GM06990 (cell line): ENCODE measurements around the gene RALGPS2.

Experiments used
- DNase-seq: peaks from one replicate; pipeline ENCODE4 v3.0.0-alpha.2; 2011; ENCODE audit not compliant: insufficient read length; ENCODE audit errors: extremely low read depth
- H3K27me3 ChIP-seq: replicated peaks from 2 replicates; pipeline ENCODE4 v1.6.0; 2011; ENCODE audit warnings: low read length; ENCODE audit not compliant: control insufficient read depth, insufficient read depth
- H3K36me3 ChIP-seq: 2 replicates; pipeline ENCODE4 v1.5.1; 2011; ENCODE audit warnings: low read length; ENCODE audit not compliant: control insufficient read depth, insufficient read depth
- H3K4me3 ChIP-seq: replicated peaks from 2 replicates; pipeline ENCODE4 v1.5.1; 2011; ENCODE audit warnings: low read depth, mild to moderate bottlenecking, control low read depth, low read length
- CTCF ChIP-seq: IDR thresholded peaks from 2 replicates; pipeline ENCODE4 v1.5.1; 2011; ENCODE audit warnings: low read length, control low read depth, mild to moderate bottlenecking, inconsistent platforms; ENCODE audit not compliant: insufficient read depth, poor library complexity, severe bottlenecking

RALGPS2 gene

GRCh38 chr1:178942285-178943198 lies 217.5 kb downstream of the RALGPS2 start:
- Histone ChIP-seq H3K36me3 (no peaks in the 10 kb centered on the region), H3K27me3 (no peaks in the 10 kb centered on the region; the same call in 1 of the 2 replicates), H3K4me3 (no peak overlapping the region)
- no peak for DNase-seq
- TF ChIP-seq CTCF: no peak

GRCh38 chr1:178944729-178945128 lies 219.7 kb downstream of the RALGPS2 start:
- no peak overlapping the region for H3K4me3 ChIP-seq
- no peak for TF ChIP-seq CTCF
- H3K27me3 ChIP-seq: no peaks in the 10 kb centered on the region; the same call in 1 of the 2 replicates
- DNase-seq: no peak
- H3K36me3 ChIP-seq: no peaks in the 10 kb centered on the region

- no peak overlapping the region for H3K4me3 ChIP-seq
- DNase-seq: no peak
- H3K36me3 ChIP-seq: no peaks in the 10 kb centered on the region
- H3K27me3 ChIP-seq: no peaks in the 10 kb centered on the region
- TF ChIP-seq CTCF: no peak
Observed at GRCh38 chr1:178945763-178946266, 220.8 kb downstream of the RALGPS2 start.

- DNase-seq: no peak
- Histone ChIP-seq H3K27me3 (no peaks in the 10 kb centered on the region), H3K4me3 (no peak overlapping the region), H3K36me3 (no peaks in the 10 kb centered on the region)
- no peak for TF ChIP-seq CTCF
Observed at GRCh38 chr1:178946416-178946815, 221.4 kb downstream of the RALGPS2 start.

- no peak overlapping the region for H3K4me3 ChIP-seq
- no peaks in the 10 kb centered on the region; the same call in 1 of the 2 replicates for H3K27me3 ChIP-seq
- TF ChIP-seq CTCF: no peak
- no peaks in the 10 kb centered on the region for H3K36me3 ChIP-seq
- DNase-seq: no peak
Observed at GRCh38 chr1:178946855-178947676, 222.0 kb downstream of the RALGPS2 start.
